Osteoblast (primary cell): Measurements from ENCODE around the gene GABBR2. TPM values are rescaled to one million over a fixed set of nuclear protein-coding genes. Genes with fewer than 3 reads are reported as not detected.

Experiments
- DNase-seq: peaks from one replicate; pipeline ENCODE4 v3.0.0; 2011; ENCODE audit warnings: low spot score, mixed read lengths; ENCODE audit not compliant: insufficient read length; ENCODE audit errors: missing footprints
- H2AFZ ChIP-seq: 2 replicates; pipeline ENCODE4 v1.6.0; 2011; ENCODE audit warnings: mild to moderate bottlenecking, low read length
- H3K27ac ChIP-seq: 2 replicates; pipeline ENCODE4 v1.5.1; 2011; ENCODE audit warnings: mild to moderate bottlenecking, low read depth, low read length, moderate library complexity
- H3K27me3 ChIP-seq: 2 replicates; pipeline ENCODE4 v1.6.0; 2012; ENCODE audit warnings: mild to moderate bottlenecking, control low read depth, inconsistent platforms, low read length, moderate library complexity; ENCODE audit not compliant: insufficient read depth
- H3K36me3 ChIP-seq: 2 replicates; pipeline ENCODE4 v1.5.1; 2011; ENCODE audit warnings: mild to moderate bottlenecking, low read length, control low read depth, moderate library complexity; ENCODE audit not compliant: insufficient read depth
- H3K4me1 ChIP-seq: 2 replicates; pipeline ENCODE4 v1.5.1; 2011; ENCODE audit warnings: mild to moderate bottlenecking, low read length, control low read depth, moderate library complexity; ENCODE audit not compliant: insufficient read depth
- H3K4me2 ChIP-seq: 2 replicates; pipeline ENCODE4 v1.6.0; 2011; ENCODE audit warnings: mild to moderate bottlenecking, low read length; ENCODE audit not compliant: insufficient read depth
- H3K4me3 ChIP-seq: fragments of 200-600 bp; sonication (generic); 3 replicates; pipeline ENCODE4 v1.5.1; 2012; ENCODE audit warnings: mild to moderate bottlenecking, low read length, inconsistent platforms; ENCODE audit not compliant: insufficient read depth
- H3K79me2 ChIP-seq: 2 replicates; pipeline ENCODE4 v1.6.0; 2012; ENCODE audit warnings: mild to moderate bottlenecking, low read length, control low read depth, inconsistent platforms; ENCODE audit not compliant: insufficient read depth
- H3K9me3 ChIP-seq: 2 replicates; pipeline ENCODE4 v1.5.1; 2011; ENCODE audit warnings: low read depth, low read length, control low read depth
- H4K20me1 ChIP-seq: 2 replicates; pipeline ENCODE4 v1.6.0; 2012; ENCODE audit warnings: mild to moderate bottlenecking, low read length, control low read depth; ENCODE audit not compliant: insufficient read depth
- CTCF ChIP-seq: IDR thresholded peaks from 2 replicates; pipeline ENCODE4 v1.5.1; 2011; ENCODE audit warnings: mild to moderate bottlenecking, low read depth, low read length, moderate library complexity; ENCODE audit errors: extremely low read depth
- total RNA-seq: library from RNA; depleted of rRNA; stranded (reverse); fragments of >200 nt; gene quantifications from 2 replicates; pipeline ENCODE4 v1.2.3, GENCODE V29; 2012

GABBR2 gene
- total RNA-seq, 1 donor, result under 0.01 TPM

- no peak for DNase-seq
- Histone ChIP-seq H3K27me3 (peaks cover 5% of the 10 kb centered on the region), H3K27ac (no peak overlapping the region), H4K20me1 (no peaks in the 10 kb centered on the region), H3K4me1 (no peaks in the 10 kb centered on the region), H3K4me3 (no peak overlapping the region), H3K4me2 (no peak overlapping the region), H3K79me2 (no peaks in the 10 kb centered on the region), H2AFZ (no peak overlapping the region), H3K36me3 (no peaks in the 10 kb centered on the region), H3K9me3 (no peaks in the 10 kb centered on the region)
- no peak for TF ChIP-seq CTCF
These were observed 111.4 kb downstream of the GABBR2 start for GRCh38 chr9:98597236-98597771.

GRCh38 chr9:98596486-98596885, 112.2 kb downstream of the GABBR2 start:
- no peak for TF ChIP-seq CTCF
- Histone ChIP-seq H2AFZ (no peak overlapping the region), H3K4me3 (no peak overlapping the region), H3K27ac (no peak overlapping the region), H3K79me2 (no peaks in the 10 kb centered on the region), H4K20me1 (no peaks in the 10 kb centered on the region), H3K4me2 (no peak overlapping the region), H3K36me3 (no peaks in the 10 kb centered on the region), H3K27me3 (peaks cover 3% of the 10 kb centered on the region), H3K4me1 (no peaks in the 10 kb centered on the region), H3K9me3 (no peaks in the 10 kb centered on the region)
- DNase-seq, result no peak

- DNase-seq, result no peak
These were observed 114.1 kb downstream of the GABBR2 start for GRCh38 chr9:98594546-98595160.

More at GRCh38 chr9:98594546-98595160, 114.1 kb downstream of the GABBR2 start:
- no peak overlapping the region for H3K27ac ChIP-seq
- H3K4me3 ChIP-seq, result no peak overlapping the region
- H4K20me1 ChIP-seq, result no peaks in the 10 kb centered on the region
- no peaks in the 10 kb centered on the region for H3K9me3 ChIP-seq
- no peak overlapping the region for H3K4me2 ChIP-seq
- no peak for TF ChIP-seq CTCF
- no peak overlapping the region for H2AFZ ChIP-seq
- no peaks in the 10 kb centered on the region for H3K79me2 ChIP-seq
- H3K36me3 ChIP-seq, result no peaks in the 10 kb centered on the region
- no peaks in the 10 kb centered on the region for H3K4me1 ChIP-seq
- H3K27me3 ChIP-seq, result peaks cover 10% of the 10 kb centered on the region
